H1 (cell line): Measurements from ENCODE around the gene NT5DC3. TPM values are rescaled to one million over a fixed set of nuclear protein-coding genes. Genes with fewer than 3 reads are reported as not detected.

Experiments used
- BRCA1 ChIP-seq: IDR thresholded peaks from 2 replicates; pipeline ENCODE4 v1.6.1; 2012; ENCODE audit warnings: low read depth, low read length, improper control_type of control experiment
- CBX8 ChIP-seq: fragments of 300-800, 300-1000 bp; sonication (generic); IDR thresholded peaks from 2 replicates; pipeline ENCODE4 v1.7.1; 2016; ENCODE audit warnings: low read depth, low read length, borderline replicate concordance
- CHD7 ChIP-seq: fragments of 300-600 bp; sonication (generic); IDR thresholded peaks from 2 replicates; pipeline ENCODE4 v1.7.1; 2012; ENCODE audit warnings: low read length, moderate library complexity, mild to moderate bottlenecking, inconsistent platforms; ENCODE audit not compliant: insufficient replicate concordance
- CTBP2 ChIP-seq: IDR thresholded peaks from 2 replicates; pipeline ENCODE4 v1.7.0; 2011; ENCODE audit warnings: borderline replicate concordance, mild to moderate bottlenecking, moderate library complexity, mixed read lengths, low read length; ENCODE audit not compliant: insufficient read depth, insufficient read length
- EP300 ChIP-seq, 2 experiments: IDR thresholded peaks; 1 replicate in 1 of 2; 2 replicates in 1 of 2; pipeline ENCODE4 v1.6.1; 2011 to 2012; ENCODE audit warnings: low read depth in 2 of 2, low read length in 2 of 2, mild to moderate bottlenecking in 2 of 2, borderline replicate concordance in 1 of 2, inconsistent platforms in 1 of 2, moderate library complexity in 1 of 2
- EZH2 ChIP-seq: fragments of 200-600 bp; sonication (generic); IDR thresholded peaks from 2 replicates; pipeline ENCODE4 v1.7.1; 2012; ENCODE audit warnings: low read depth, mild to moderate bottlenecking, moderate library complexity, low read length, inconsistent platforms; ENCODE audit not compliant: severe bottlenecking
- JUND ChIP-seq: IDR thresholded peaks from 2 replicates; pipeline ENCODE4 v1.6.1; 2011; ENCODE audit warnings: mild to moderate bottlenecking, improper control_type of control experiment, low read length
- POLR2A ChIP-seq, 2 experiments: IDR thresholded peaks; 1 replicate in 1 of 2; 2 replicates in 1 of 2; pipeline ENCODE4 v1.6.1; 2011; ENCODE audit warnings: low read depth in 2 of 2, low read length in 2 of 2, mild to moderate bottlenecking in 2 of 2; ENCODE audit errors: control extremely low read depth in 1 of 2
- SIRT6 ChIP-seq: IDR thresholded peaks from one replicate; pipeline ENCODE4 v1.7.1; 2012; ENCODE audit warnings: low read length, inconsistent platforms
- SIX5 ChIP-seq: IDR thresholded peaks from 2 replicates; pipeline ENCODE4 v1.6.1; 2011; ENCODE audit warnings: mild to moderate bottlenecking, low read depth, low read length
- polyA plus RNA-seq, 7 experiments: library from polyadenylated mRNA; depleted of rRNA in 3 of 7; stranded (reverse) in 5 of 7; unstranded in 2 of 7; fragments of >200 nt in 5 of 7; fragments of 200-250 nt in 2 of 7; gene quantifications; 1 replicate in 5 of 7; 2 replicates in 1 of 7; 4 replicates in 1 of 7; pipeline versions ENCODE4 v1.2.1 to v1.2.3, GENCODE V29; 2011 to 2013; ENCODE audit warnings: missing spikeins in 2 of 7, mixed read lengths in 2 of 7
- total RNA-seq: library from RNA; stranded (reverse); fragmentation: NEBNext Ultra II Directional; extraction: Animal tissue kit (Norgen Biotek cat#: 25700); gene quantifications from 2 replicates; pipeline ENCODE4 v1.2.1, GENCODE V29; 2021

The NT5DC3 gene
- total and polyA plus RNA-seq, 2 of the 8 experiments (the other 6 are each of a cell fraction or from before 2014, with no cell fraction given): 5.4 to 14.8 TPM

GRCh38 chr12:103757248-103757647 is 83.8 kb downstream of the NT5DC3 start (continued):
- no peak for TF ChIP-seq CHD7
- TF ChIP-seq SIRT6: no peak
- no peak for TF ChIP-seq EP300 (IDR thresholded peaks at IDR 0.05; ENCODE audit: borderline replicate concordance in 1 of 2, low read depth in 2 of 2, low read length in 2 of 2)
- TF ChIP-seq POLR2A (IDR thresholded peaks at IDR 0.05; ENCODE audit: control extremely low read depth in 1 of 2, low read depth in 2 of 2, low read length in 2 of 2): no peak
- no peak for TF ChIP-seq BRCA1
- TF ChIP-seq CTBP2: no peak
- no peak for TF ChIP-seq EZH2
- no peak for TF ChIP-seq SIX5
- no peak for TF ChIP-seq CBX8
- TF ChIP-seq JUND: no peak
